Ectodermal cell (in vitro differentiated cells): ENCODE measurements around the gene DBX1.

ENCODE experiments used
- H3K27ac ChIP-seq: 2 replicates; pipeline ENCODE4 v1.7.0; 2013; ENCODE audit warnings: mild to moderate bottlenecking, low read depth, low read length; ENCODE audit not compliant: insufficient read depth, poor library complexity, severe bottlenecking
- H3K27me3 ChIP-seq: 2 replicates; pipeline ENCODE4 v1.7.0; 2013; ENCODE audit warnings: mild to moderate bottlenecking, low read length; ENCODE audit not compliant: insufficient read depth, control insufficient read depth, poor library complexity, severe bottlenecking
- H3K36me3 ChIP-seq: one replicate; pipeline ENCODE4 v1.7.0; 2013; ENCODE audit warnings: low read length; ENCODE audit not compliant: control insufficient read depth, insufficient read depth
- H3K4me1 ChIP-seq: one replicate; pipeline ENCODE4 v1.7.0; 2013; ENCODE audit warnings: low read length; ENCODE audit not compliant: control insufficient read depth, insufficient read depth
- H3K4me3 ChIP-seq: 2 replicates; pipeline ENCODE4 v1.7.0; 2013; ENCODE audit warnings: low read depth, low read length, control low read depth; ENCODE audit not compliant: insufficient read depth
- H3K9me3 ChIP-seq: 2 replicates; pipeline ENCODE4 v1.7.0; 2013; ENCODE audit warnings: mild to moderate bottlenecking, low read length, moderate library complexity; ENCODE audit not compliant: control insufficient read depth
- WGBS, 2 experiments: methylation state at CpG; one replicate each; pipeline ENCODE4 v1.1.7; 2013; ENCODE audit warnings: missing lambda C conversion rate in 2 of 2; 5-methylcytosine and 5-hydroxymethylcytosine counted together

The DBX1 gene

GRCh38 chr11:20125927-20126326, 34.3 kb downstream of the DBX1 start:
- no peaks in the 10 kb centered on the region for H3K9me3 ChIP-seq
- H3K4me1 ChIP-seq: no peaks in the 10 kb centered on the region
- WGBS, 2 experiments: 86 to 90% methylated on average over 6 of the region's 6 CpGs
- no peak overlapping the region for H3K27ac ChIP-seq
- H3K36me3 ChIP-seq: no peaks in the 10 kb centered on the region
- no peak overlapping the region for H3K4me3 ChIP-seq
- H3K27me3 ChIP-seq: no peaks in the 10 kb centered on the region

GRCh38 chr11:20122131-20122530, 38.1 kb downstream of the DBX1 start:
- H3K36me3 ChIP-seq: peaks cover 24% of the 10 kb centered on the region
- no peaks in the 10 kb centered on the region for H3K9me3 ChIP-seq
- no peaks in the 10 kb centered on the region for H3K4me1 ChIP-seq
- H3K27me3 ChIP-seq: no peaks in the 10 kb centered on the region
- no peak overlapping the region for H3K4me3 ChIP-seq
- H3K27ac ChIP-seq: no peak overlapping the region
- WGBS, 2 experiments: 51 to 67% methylated on average over 2 to 3 of the region's 3 CpGs

- 94 to 97% methylated on average over 7 of the region's 7 CpGs for WGBS, 2 experiments
- no peaks in the 10 kb centered on the region for H3K9me3 ChIP-seq
- no peaks in the 10 kb centered on the region for H3K27me3 ChIP-seq
- no peak overlapping the region for H3K27ac ChIP-seq
- no peaks in the 10 kb centered on the region for H3K4me1 ChIP-seq
- H3K36me3 ChIP-seq: peaks cover 24% of the 10 kb centered on the region
- H3K4me3 ChIP-seq: no peak overlapping the region
These were observed 39.9 kb downstream of the DBX1 start for GRCh38 chr11:20120134-20120925.

DNA sequence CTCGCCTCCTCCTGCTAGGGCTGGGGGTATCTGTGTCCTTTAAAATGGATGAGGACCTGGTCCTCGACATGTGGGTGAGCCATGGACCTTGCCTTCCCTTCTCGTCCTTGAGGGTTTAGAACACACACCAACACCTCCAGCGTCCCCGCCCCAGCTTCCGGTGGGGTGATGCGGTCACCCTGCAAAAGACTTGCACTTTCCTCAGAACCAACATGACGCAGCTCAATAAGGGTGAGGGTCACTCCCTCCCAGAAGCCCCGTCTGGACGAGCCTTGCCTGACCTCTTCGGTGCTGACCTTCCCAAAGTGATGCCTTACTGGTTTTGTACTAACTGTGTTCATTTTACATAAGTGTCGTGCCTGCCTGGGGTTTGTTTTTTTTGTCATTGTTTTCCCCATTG, 41.0 kb downstream of the DBX1 start:
- Histone ChIP-seq H3K27me3 (no peaks in the 10 kb centered on the region), H3K4me3 (no peak overlapping the region), H3K36me3 (peaks cover 28% of the 10 kb centered on the region), H3K4me1 (no peaks in the 10 kb centered on the region), H3K9me3 (no peaks in the 10 kb centered on the region), H3K27ac (no peak overlapping the region)
- 95 to 96% methylated on average over 12 of the region's 12 CpGs for WGBS, 2 experiments

DNA sequence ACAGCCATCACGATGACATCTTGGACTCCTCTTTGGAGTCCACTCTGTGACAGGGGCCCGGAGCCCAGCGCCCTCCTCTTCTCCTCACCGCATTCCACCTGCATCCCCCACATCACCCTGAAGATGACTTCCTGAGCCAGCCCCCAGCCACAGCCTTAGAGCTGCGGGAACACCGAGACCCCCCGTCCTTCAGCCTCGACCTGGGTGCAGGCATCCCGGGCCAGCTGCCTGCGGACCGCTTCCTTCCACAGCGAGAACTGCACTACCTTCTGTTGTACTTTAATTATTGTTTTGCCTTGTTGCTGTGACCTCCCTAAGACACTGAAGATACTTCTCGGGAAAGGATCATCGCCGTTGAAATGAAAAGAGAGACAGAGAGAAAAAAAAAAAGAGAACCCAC, 42.1 kb downstream of the DBX1 start:
- no peaks in the 10 kb centered on the region for H3K9me3 ChIP-seq
- H3K36me3 ChIP-seq: peaks cover 33% of the 10 kb centered on the region
- 95 to 97% methylated on average over 15 of the region's 15 CpGs for WGBS, 2 experiments

GRCh38 chr11:20117291-20117690, 43.0 kb downstream of the DBX1 start:
- WGBS, 2 experiments: 95 to 96% methylated on average over 5 of the region's 5 CpGs
- no peaks in the 10 kb centered on the region for H3K4me1 ChIP-seq
- H3K9me3 ChIP-seq: no peaks in the 10 kb centered on the region
- H3K27ac ChIP-seq: no peak overlapping the region
- H3K27me3 ChIP-seq: no peaks in the 10 kb centered on the region
- H3K4me3 ChIP-seq: no peak overlapping the region
- H3K36me3 ChIP-seq: peaks cover 35% of the 10 kb centered on the region

More for the DNA sequence above, 42.1 kb downstream of the DBX1 start:
- H3K27me3 ChIP-seq: no peaks in the 10 kb centered on the region
- no peak overlapping the region for H3K4me3 ChIP-seq
- no peak overlapping the region for H3K27ac ChIP-seq
- no peaks in the 10 kb centered on the region for H3K4me1 ChIP-seq

GRCh38 chr11:20116825-20117224, 43.5 kb downstream of the DBX1 start:
- Histone ChIP-seq H3K4me1 (no peaks in the 10 kb centered on the region), H3K27me3 (no peaks in the 10 kb centered on the region), H3K4me3 (no peak overlapping the region), H3K36me3 (peaks cover 39% of the 10 kb centered on the region), H3K9me3 (no peaks in the 10 kb centered on the region), H3K27ac (no peak overlapping the region)
- WGBS, 2 experiments: 0% methylated on average over 1 of the region's 1 CpG

- H3K9me3 ChIP-seq: no peaks in the 10 kb centered on the region
- no peaks in the 10 kb centered on the region for H3K27me3 ChIP-seq
- H3K27ac ChIP-seq: no peak overlapping the region
- no peak overlapping the region for H3K4me3 ChIP-seq
- no peaks in the 10 kb centered on the region for H3K4me1 ChIP-seq
- WGBS, 2 experiments: 96% methylated on average over 10 of the region's 10 CpGs
- peaks cover 38% of the 10 kb centered on the region for H3K36me3 ChIP-seq
These were observed 45.7 kb downstream of the DBX1 start for GRCh38 chr11:20114588-20114987.

- 97 to 98% methylated on average over 5 of the region's 5 CpGs for WGBS, 2 experiments
These were observed 47.2 kb downstream of the DBX1 start for GRCh38 chr11:20113149-20113438.

GRCh38 chr11:20112291-20113148, 47.8 kb downstream of the DBX1 start:
- Histone ChIP-seq H3K4me1 (no peaks in the 10 kb centered on the region), H3K27ac (no peak overlapping the region), H3K27me3 (no peaks in the 10 kb centered on the region), H3K4me3 (no peak overlapping the region), H3K9me3 (no peaks in the 10 kb centered on the region), H3K36me3 (peaks cover 22% of the 10 kb centered on the region)
- 90 to 91% methylated on average over 15 of the region's 15 CpGs for WGBS, 2 experiments

More at GRCh38 chr11:20113149-20113438, 47.2 kb downstream of the DBX1 start:
- H3K4me3 ChIP-seq: no peak overlapping the region
- no peak overlapping the region for H3K27ac ChIP-seq
- H3K4me1 ChIP-seq: no peaks in the 10 kb centered on the region
- peaks cover 24% of the 10 kb centered on the region for H3K36me3 ChIP-seq
- H3K27me3 ChIP-seq: no peaks in the 10 kb centered on the region
- no peaks in the 10 kb centered on the region for H3K9me3 ChIP-seq
